HL-60 (cell line): ENCODE measurements around the gene CXCL13.

Experiments
- CTCF ChIP-seq: IDR thresholded peaks from one replicate; pipeline ENCODE4 v1.5.1; 2011; ENCODE audit warnings: low read length, control low read depth, inconsistent platforms; ENCODE audit not compliant: insufficient read depth
- POLR2AphosphoS5 ChIP-seq: IDR thresholded peaks from 2 replicates; pipeline ENCODE4 v1.6.1; 2012; ENCODE audit warnings: low read depth

- no peak for TF ChIP-seq CTCF
- no peak for TF ChIP-seq POLR2AphosphoS5
Measured at GRCh38 chr4:77653162-77653758, 47.6 kb downstream of the CXCL13 start.
